Measurements from ENCODE around the gene UBN1.
"Not testable (repeated sequence)": the region's sequence is repeated elsewhere in the genome, so short reads cannot be mapped to it uniquely, and the experiment has no call there.

Gene UBN1

GRCh38 chr16:4904942-4905615 lies 57.8 kb downstream of the UBN1 start:
- no peak for DNase-seq

- DNase-seq: no peak
Measured at GRCh38 chr16:4908854-4909401, 61.6 kb downstream of the UBN1 start.

- DNase-seq: no peak
Measured at GRCh38 chr16:4909825-4910224, 62.5 kb downstream of the UBN1 start.

GRCh38 chr16:4910828-4911227 lies 63.5 kb downstream of the UBN1 start:
- no peak for DNase-seq

- no peak for DNase-seq
Measured at GRCh38 chr16:4911970-4912386, 64.7 kb downstream of the UBN1 start.

- no peak for DNase-seq
Measured at GRCh38 chr16:4913130-4913773, 66.0 kb downstream of the UBN1 start.

- DNase-seq: no peak
Measured at GRCh38 chr16:4913774-4914525, 66.7 kb downstream of the UBN1 start.

- DNase-seq: no peak
Measured at GRCh38 chr16:4914528-4915225, 67.4 kb downstream of the UBN1 start.

- DNase-seq: no peak
Measured at GRCh38 chr16:4915226-4915761, 68.0 kb downstream of the UBN1 start.

- DNase-seq: no peak
Measured at GRCh38 chr16:4917117-4917516, 69.8 kb downstream of the UBN1 start.

- DNase-seq: no peak
Measured at GRCh38 chr16:4918781-4919251, 71.5 kb downstream of the UBN1 start.

GRCh38 chr16:4920826-4921225 lies 73.5 kb downstream of the UBN1 start:
- no peak for DNase-seq

GRCh38 chr16:4922721-4923342 lies 75.6 kb downstream of the UBN1 start:
- no peak for DNase-seq

- no peak for DNase-seq
Measured at GRCh38 chr16:4923853-4924252, 76.6 kb downstream of the UBN1 start.

GRCh38 chr16:4924593-4925292 lies 77.5 kb downstream of the UBN1 start:
- DNase-seq: no peak

GRCh38 chr16:4925293-4925607 lies 78.0 kb downstream of the UBN1 start:
- DNase-seq: no peak

- no peak for DNase-seq
Measured at GRCh38 chr16:4925791-4926190, 78.5 kb downstream of the UBN1 start.

- no peak for DNase-seq
Measured at GRCh38 chr16:4926928-4927327, 79.6 kb downstream of the UBN1 start.

GRCh38 chr16:4927661-4928060 lies 80.4 kb downstream of the UBN1 start:
- no peak for DNase-seq

GRCh38 chr16:4928227-4928626 lies 80.9 kb downstream of the UBN1 start:
- DNase-seq: no peak

- DNase-seq: not testable (repeated sequence)
Measured at GRCh38 chr16:4929619-4930018, 82.3 kb downstream of the UBN1 start.

- no peak for DNase-seq
Measured at GRCh38 chr16:4931381-4931780, 84.1 kb downstream of the UBN1 start.
